ENCODE data around the gene PTPN20. TPM values are rescaled to one million over a fixed set of nuclear protein-coding genes. Genes with fewer than 3 reads are reported as not detected.
"Not testable (repeated sequence)": the region's sequence is repeated elsewhere in the genome, so short reads cannot be mapped to it uniquely, and the experiment has no call there.

Gene PTPN20
- total and polyA plus RNA-seq, 2 of the 8 experiments (the other 6 are each of a cell fraction or from before 2014, with no cell fraction given): not detected

GRCh38 chr10:46925156-46925555 is 13.9 kb downstream of the PTPN20 start:
- H3K36me3 ChIP-seq (ENCODE audit: control insufficient read depth in 2 of 4, insufficient read depth in 4 of 4, low read length in 3 of 4); H3K79me1 ChIP-seq (ENCODE audit: low read depth, low read length); DNase-seq (ENCODE audit: low read depth in 1 of 2, low spot score in 2 of 2); H3K4me1 ChIP-seq (replicated peaks in 1 of 4; ENCODE audit: control insufficient read depth in 3 of 4, insufficient read depth in 4 of 4, low read length in 3 of 4); H3K23me2 ChIP-seq (ENCODE audit: low read depth, low read length); POLR2A ChIA-PET (ENCODE audit: partially characterized antibody); H4K5ac ChIP-seq (ENCODE audit: insufficient read length, low read depth, low read length); H2BK20ac ChIP-seq (ENCODE audit: low read length); H3K18ac ChIP-seq (ENCODE audit: extremely low read depth, low read length); H2BK120ac ChIP-seq (replicated peaks; ENCODE audit: low read depth, low read length); H3K79me2 ChIP-seq (ENCODE audit: control insufficient read depth in 1 of 2, insufficient read depth in 2 of 2, low read length in 2 of 2); H3K9ac ChIP-seq (replicated peaks in 1 of 4; ENCODE audit: extremely low read depth in 1 of 4, low read depth in 3 of 4, low read length in 3 of 4); H3K56ac ChIP-seq (replicated peaks; ENCODE audit: insufficient read length, low read depth, low read length); H3K4ac ChIP-seq (replicated peaks; ENCODE audit: insufficient read length, low read depth, low read length); H4K91ac ChIP-seq (replicated peaks; ENCODE audit: insufficient read length, low read length); FAIRE-seq; H2BK12ac ChIP-seq (ENCODE audit: low read depth, low read length); H4K8ac ChIP-seq (ENCODE audit: extremely low read depth, insufficient read depth, low read length); H3K9me3 ChIP-seq (ENCODE audit: insufficient read depth in 2 of 2, low read depth in 1 of 2, low read length in 1 of 2); H2AFZ ChIP-seq (ENCODE audit: low read length); H4K20me1 ChIP-seq (replicated peaks in 1 of 2; ENCODE audit: control insufficient read depth in 1 of 2, insufficient read depth in 2 of 2, low read length in 2 of 2); H2BK15ac ChIP-seq (ENCODE audit: low read length); H2BK5ac ChIP-seq (ENCODE audit: low read depth, low read length); H3K4me2 ChIP-seq (ENCODE audit: insufficient read depth in 1 of 2, low read depth in 2 of 2, low read length in 2 of 2); H3K4me3 ChIP-seq (ENCODE audit: extremely low read depth in 1 of 4, insufficient read depth in 2 of 4, low read depth in 3 of 4, low read length in 4 of 4); H3K27me3 ChIP-seq (replicated peaks in 1 of 4; ENCODE audit: control insufficient read depth in 3 of 4, extremely low read depth in 1 of 4, insufficient read depth in 3 of 4, low read length in 3 of 4); H3K27ac ChIP-seq (ENCODE audit: low read depth, low read length); H3K14ac ChIP-seq (ENCODE audit: insufficient read length); CTCF ChIA-PET (ENCODE audit: partially characterized antibody); H3K23ac ChIP-seq (ENCODE audit: insufficient read length); H2AK5ac ChIP-seq (ENCODE audit: low read depth, low read length): not testable (repeated sequence)
- WGBS, 2 experiments (ENCODE audit: extremely low coverage in 1 of 2, insufficient coverage in 1 of 2, insufficient read length in 1 of 2, insufficient replicate concordance in 2 of 2, low coverage in 1 of 2, low lambda C conversion rate in 2 of 2, missing lambda C conversion rate in 1 of 2): no CpG with 5 or more reads among the region's 2 CpGs
